Activated T-cell treated with anti-CD3 and anti-CD28 coated beads for 48 hours (primary cell): ENCODE measurements around the gene HELZ.
"Not testable (repeated sequence)": the region's sequence is repeated elsewhere in the genome, so short reads cannot be mapped to it uniquely, and the experiment has no call there.

Experiments
- DNase-seq: peaks from one replicate; pipeline ENCODE4 v3.0.0-alpha.2; 2020; ENCODE audit warnings: low read depth

The HELZ gene

DNA sequence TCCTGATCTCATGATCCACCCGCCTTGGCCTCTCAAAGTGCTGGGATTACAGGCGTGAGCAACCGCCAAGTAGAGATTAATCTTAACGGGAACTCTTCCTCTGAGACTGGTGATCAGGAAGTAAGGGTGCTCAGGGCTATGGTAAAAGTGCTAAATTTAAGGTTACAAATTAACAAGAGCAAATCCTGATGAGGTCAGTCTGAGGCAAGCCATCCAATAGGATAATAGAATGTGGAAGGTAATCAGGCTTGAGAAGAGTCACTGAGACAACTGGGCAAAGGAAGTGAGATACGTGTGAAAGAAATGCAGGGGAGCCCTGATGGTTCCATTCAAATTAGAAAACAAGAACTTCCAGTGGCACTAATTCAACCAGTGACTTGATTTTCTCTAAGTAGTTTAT is 131.5 kb downstream of the HELZ start:
- no peak for DNase-seq

DNA sequence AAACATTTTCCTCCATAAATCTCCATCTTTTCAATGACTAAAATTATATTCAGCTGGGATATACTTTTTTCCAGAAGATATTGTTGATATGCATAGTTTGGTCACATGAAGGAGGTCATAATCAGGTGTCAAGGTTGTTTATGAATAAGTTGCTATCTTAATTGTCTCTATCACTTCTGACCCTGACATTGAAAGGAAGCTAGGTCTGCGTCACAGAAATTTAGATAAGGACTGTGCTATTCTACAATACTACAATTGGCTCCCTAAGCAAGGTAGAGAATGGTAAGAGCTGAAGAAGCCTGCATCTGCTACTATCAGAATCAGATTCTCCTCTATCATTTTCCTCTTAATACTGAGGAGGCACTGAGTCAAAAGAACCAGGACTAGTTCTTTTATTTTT is 133.2 kb downstream of the HELZ start:
- DNase-seq, result no peak

DNA sequence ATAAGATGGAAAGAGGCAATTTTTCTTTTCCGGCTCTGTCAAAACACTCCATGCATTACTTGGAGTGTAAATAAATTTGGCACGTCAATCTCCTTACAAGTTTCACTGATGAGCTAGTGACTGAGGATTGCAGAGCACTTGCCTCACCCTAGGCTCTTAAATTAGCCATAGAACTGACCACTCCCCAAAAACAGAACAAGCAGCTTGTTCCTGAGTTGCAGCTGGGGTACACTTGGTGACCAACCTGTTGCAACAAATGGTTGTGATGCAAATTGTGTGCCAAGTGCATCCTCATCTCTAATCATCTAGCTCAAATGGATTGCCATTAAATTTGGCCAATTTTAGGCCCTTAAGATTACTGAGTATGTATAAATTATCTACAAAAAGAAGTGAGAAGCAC is 133.7 kb downstream of the HELZ start:
- no peak for DNase-seq

GRCh38 chr17:67110619-67111018 is 134.4 kb downstream of the HELZ start:
- no peak for DNase-seq

GRCh38 chr17:67109111-67109510 is 135.9 kb downstream of the HELZ start:
- no peak for DNase-seq

DNA sequence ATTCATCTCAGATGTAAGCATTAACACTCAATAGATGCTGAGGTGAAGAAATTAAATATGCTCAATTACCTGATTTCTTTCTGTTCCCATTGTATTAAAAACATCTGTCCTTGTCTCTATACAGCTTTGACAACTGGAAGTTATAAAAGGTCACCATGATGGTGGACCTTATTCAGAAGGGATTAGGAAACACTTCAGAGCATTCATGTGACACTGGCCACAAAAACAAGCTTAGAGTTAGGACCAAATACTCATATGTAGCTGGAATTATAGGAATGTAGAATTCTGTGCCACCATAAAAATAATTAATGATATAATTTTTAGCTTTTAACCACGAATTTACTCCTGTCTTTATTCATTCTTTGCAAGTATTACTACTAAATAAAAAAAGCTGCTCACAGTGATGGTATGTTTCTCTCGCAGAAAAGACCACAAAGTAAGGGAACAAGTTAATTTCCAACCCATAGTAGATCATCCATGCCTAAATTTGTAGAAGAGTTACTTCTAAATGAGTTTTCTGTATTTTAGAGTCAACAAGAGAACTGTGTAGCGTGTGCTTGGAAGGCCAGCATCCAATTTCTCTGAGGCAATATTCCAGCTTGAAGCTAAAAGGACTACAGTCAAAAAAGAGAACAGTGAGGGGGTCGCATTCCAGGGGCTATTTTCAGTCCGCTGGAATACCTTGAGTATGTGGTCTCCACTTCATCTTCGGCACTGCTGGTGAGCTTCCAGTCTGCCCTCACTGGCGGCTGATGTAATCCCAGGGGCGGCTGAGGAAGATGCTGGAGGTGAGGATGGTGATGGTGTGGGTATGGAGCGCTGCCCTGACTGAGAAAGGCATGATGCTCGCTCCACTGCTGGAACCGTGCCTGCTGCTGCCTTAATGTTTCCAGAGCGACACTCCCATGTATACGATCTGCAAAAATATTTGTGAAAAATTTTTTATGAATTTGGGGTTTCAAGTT is 136.9 kb downstream of the HELZ start:
- no peak for DNase-seq

DNA sequence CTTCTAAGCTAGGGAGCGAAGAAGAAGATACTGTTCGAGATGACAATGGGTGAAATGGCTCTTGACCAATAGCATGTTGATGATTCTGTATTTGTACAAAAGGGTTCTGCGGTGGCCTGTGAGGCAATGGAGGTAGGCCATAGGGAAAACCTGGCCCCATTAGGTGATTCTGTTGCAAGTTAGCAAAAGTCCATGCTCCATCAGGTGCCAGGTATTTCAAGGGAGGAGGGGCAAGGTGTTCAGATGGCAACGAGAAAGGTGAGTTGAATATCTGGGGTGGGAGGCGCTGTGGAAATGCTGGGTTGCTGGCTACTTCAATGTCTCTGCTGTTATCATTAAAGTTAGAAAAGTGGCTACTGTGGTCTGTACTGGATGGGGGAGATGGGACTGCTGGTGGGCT is 137.8 kb downstream of the HELZ start:
- DNase-seq, result no peak

- DNase-seq, result no peak
Observed at GRCh38 chr17:67105213-67105612, 139.8 kb downstream of the HELZ start.

- not testable (repeated sequence) for DNase-seq
Observed at GRCh38 chr17:67104641-67105040, 140.4 kb downstream of the HELZ start.

GRCh38 chr17:67098006-67098405 is 147.0 kb downstream of the HELZ start:
- DNase-seq, result no peak

GRCh38 chr17:67096609-67097008 is 148.4 kb downstream of the HELZ start:
- DNase-seq, result no peak

DNA sequence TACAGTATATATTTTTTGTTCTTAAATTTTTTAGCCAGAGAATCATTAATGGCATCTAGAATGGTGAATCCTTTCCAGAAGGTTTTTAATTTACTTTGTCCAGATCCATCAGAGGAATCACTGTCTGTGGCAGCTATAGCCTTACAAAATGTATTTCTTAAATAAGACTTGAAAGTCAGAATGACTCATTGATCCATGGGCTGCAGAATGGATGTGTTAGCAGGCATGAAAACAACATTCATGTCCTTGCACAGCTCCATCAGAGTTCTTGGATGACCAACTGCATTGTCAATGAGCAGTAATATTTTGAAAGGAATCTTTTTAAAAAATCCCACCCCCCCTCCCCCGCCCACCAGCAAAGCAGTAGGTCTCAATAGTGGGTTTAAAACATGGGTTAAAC is 149.2 kb downstream of the HELZ start:
- no peak for DNase-seq

DNA sequence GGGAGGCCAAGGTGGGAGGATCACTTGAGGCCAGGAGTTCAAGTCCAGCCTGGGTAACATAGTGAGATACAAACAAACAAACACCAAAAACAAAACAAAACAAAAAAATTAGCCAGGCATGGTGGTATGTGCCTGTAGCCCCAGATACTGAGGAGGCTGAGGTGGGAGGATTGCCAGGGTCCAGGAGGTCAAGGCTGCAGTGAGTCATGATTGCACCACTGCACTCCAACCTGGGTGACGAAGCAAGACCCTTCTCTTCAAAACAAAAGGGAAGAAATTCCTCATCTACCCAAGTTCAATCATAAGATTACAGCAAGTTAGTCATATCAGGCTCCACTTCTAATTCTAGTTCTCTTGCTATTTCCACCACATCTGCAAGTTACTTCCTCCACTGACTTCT is 149.7 kb downstream of the HELZ start:
- DNase-seq, result not testable (repeated sequence)

GRCh38 chr17:67093348-67093747 is 151.6 kb downstream of the HELZ start:
- DNase-seq, result no peak

DNA sequence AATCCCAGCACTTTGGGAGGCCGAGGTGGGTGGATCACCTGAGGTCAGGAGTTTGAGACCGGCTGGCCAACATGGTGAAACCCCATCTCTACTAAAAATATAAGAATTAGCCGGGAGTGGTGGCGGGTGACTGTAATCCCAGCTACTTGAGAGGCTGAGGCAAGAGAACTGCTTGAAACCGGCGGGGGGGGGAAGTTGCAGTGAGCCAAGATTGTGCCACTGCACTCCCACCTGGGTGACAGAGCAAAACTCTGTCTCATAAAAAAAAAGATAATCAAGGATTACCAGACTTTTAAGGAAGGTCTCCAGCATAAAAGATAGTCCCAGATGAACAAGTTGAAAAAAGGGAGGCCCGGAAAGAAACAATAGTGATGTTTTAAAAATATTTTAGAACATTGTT is 152.3 kb downstream of the HELZ start:
- DNase-seq, result not testable (repeated sequence)

GRCh38 chr17:67092291-67092690 is 152.7 kb downstream of the HELZ start:
- no peak for DNase-seq

DNA sequence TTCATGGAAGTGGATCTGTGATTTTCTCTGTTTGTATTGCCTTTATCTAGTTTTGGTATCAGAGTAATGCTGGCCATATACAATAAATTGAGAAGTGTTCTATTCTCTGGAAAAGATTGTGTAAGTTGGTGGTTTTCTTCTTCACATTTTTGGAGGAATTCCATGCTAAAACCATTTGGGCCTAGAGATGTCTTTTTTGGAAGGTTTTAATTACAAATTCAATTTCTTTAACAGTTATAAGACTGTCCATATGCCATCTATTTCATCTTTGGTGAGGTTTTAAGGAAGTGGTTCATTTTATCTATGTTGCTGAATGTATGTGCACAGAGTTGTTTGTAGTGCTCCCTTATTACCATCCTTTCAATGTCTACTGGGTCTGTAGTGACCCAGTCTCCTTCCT is 154.7 kb downstream of the HELZ start:
- DNase-seq, result no peak

DNA sequence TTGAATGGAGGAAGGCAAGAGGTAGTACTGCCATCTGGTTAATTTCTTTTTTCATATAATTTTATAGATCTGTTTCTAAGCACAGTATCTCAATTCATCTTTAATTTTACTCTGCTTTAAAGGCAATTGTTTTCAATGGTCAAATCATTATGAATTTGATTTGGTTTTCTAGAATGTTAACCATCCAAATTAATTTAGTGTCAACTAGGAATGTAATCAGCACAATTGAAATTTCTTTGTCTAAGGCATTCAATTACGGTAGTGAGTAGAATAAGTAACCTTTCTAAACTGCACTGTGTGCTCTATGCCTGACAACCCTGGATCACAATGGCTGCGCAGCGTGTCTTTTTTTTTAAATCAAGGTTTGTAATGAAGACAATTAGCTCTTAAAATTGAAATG is 156.4 kb downstream of the HELZ start:
- DNase-seq, result no peak

GRCh38 chr17:67085406-67085805 is 159.6 kb downstream of the HELZ start:
- no peak for DNase-seq

- DNase-seq, result no peak
Observed at GRCh38 chr17:67082107-67082506, 162.9 kb downstream of the HELZ start.

DNA sequence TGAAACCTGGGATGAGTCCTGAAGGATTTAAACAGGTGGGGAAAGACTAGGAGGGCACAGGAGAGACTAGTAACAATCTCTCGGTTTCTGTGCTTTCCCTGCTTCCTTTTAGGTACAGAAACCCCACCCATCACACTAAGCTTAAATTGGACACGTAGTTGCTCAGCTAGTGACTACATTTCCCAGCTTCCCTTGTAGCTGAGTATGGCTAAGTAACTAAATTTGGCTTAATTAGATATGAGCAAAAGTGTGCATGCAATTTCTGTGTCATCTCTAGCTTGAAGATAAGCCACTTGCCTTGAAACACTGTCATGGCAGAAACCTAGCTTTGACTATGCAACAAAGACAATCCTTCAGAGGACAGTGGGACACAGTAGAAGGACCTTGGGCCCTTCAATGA is 164.2 kb downstream of the HELZ start:
- no peak for DNase-seq

GRCh38 chr17:67079491-67079890 is 165.5 kb downstream of the HELZ start:
- no peak for DNase-seq

DNA sequence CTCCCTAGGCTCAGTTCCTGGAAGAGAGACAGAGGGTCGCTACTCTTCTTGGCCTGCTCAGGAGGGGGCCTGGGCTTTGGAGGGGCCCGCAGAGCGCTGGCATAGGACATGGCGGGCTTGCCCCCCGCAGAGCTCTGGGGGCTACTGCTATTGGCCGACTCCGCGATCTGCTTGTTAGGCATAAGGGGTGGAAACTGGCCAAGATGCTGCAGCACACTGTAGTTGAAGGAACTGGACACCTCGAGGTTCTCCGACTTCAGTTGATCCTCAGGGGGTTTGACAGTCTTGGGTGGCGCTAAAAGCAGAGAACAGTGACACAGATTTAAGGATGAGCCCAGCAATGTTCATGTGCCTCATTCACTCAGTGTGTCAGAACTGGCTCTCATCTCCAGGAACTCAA is 166.7 kb downstream of the HELZ start:
- no peak for DNase-seq

DNA sequence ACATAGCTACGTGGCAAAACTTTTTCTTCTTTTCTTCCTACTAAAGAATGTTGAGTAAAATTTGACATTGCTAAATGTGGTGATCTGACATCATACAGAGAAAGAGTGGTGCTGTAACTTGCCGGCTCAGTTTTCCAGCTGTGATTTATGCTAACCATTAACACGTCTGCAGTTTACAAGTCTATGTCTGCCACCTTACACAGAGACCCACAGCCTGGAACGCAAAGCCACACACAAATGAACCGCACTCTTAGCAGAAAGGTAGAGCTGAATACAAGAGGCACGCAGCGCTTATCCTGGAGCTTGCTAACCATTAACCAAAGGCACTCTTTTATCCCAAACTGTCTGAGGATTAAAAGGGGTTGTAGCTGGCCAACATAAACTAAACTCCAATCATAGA is 168.7 kb downstream of the HELZ start:
- no peak for DNase-seq
